Neuronal stem cell (in vitro differentiated cells): ENCODE data around the gene DACT1.

Experiments used
- DNase-seq: peaks from one replicate; pipeline ENCODE4 v3.0.0-alpha.2; 2013; ENCODE audit warnings: low spot score
- H2AFZ ChIP-seq: one replicate; pipeline ENCODE4 v1.6.1; 2013; ENCODE audit warnings: mild to moderate bottlenecking, low read length, inconsistent platforms
- H2AK5ac ChIP-seq: 2 replicates; pipeline ENCODE4 v1.6.1; 2013; ENCODE audit warnings: low read depth, mild to moderate bottlenecking, inconsistent platforms, low read length, moderate library complexity, mixed read lengths
- H2BK120ac ChIP-seq: 2 replicates; pipeline ENCODE4 v1.6.1; 2013; ENCODE audit warnings: low read depth, mild to moderate bottlenecking, inconsistent platforms, low read length, moderate library complexity, mixed read lengths
- H2BK12ac ChIP-seq: one replicate; pipeline ENCODE4 v1.6.1; 2013; ENCODE audit warnings: low read length, inconsistent platforms
- H2BK15ac ChIP-seq: 2 replicates; pipeline ENCODE4 v1.6.1; 2013; ENCODE audit warnings: mild to moderate bottlenecking, low read length, inconsistent platforms, mixed read lengths
- H2BK5ac ChIP-seq: one replicate; pipeline ENCODE4 v1.6.1; 2013; ENCODE audit warnings: inconsistent platforms, mild to moderate bottlenecking, low read length, moderate library complexity
- H3K14ac ChIP-seq: one replicate; pipeline ENCODE4 v1.6.1; 2013; ENCODE audit warnings: low read length, inconsistent platforms
- H3K18ac ChIP-seq: 2 replicates; pipeline ENCODE4 v1.6.1; 2013; ENCODE audit warnings: low read length, inconsistent platforms
- H3K23ac ChIP-seq: 2 replicates; pipeline ENCODE4 v1.6.1; 2013; ENCODE audit warnings: low read depth, mild to moderate bottlenecking, mixed read lengths, low read length, inconsistent platforms; ENCODE audit not compliant: poor library complexity
- H3K27ac ChIP-seq: replicated peaks from 3 replicates; pipeline ENCODE4 v1.5.1; 2013; ENCODE audit warnings: low read length, inconsistent platforms
- H3K27me3 ChIP-seq, 3 experiments: 2 replicates each; pipeline ENCODE4 v1.6.1; 2013; ENCODE audit warnings: low read length in 3 of 3, mild to moderate bottlenecking in 2 of 3, inconsistent platforms in 1 of 3, low read depth in 1 of 3, mixed read lengths in 1 of 3, moderate library complexity in 1 of 3; ENCODE audit not compliant: control insufficient read depth in 3 of 3, insufficient read depth in 3 of 3
- H3K36me3 ChIP-seq, 2 donors: replicated peaks in 1 of 2; 2 replicates each; pipeline ENCODE4 v1.6.1; 2013; ENCODE audit warnings: low read length in 2 of 2; ENCODE audit not compliant: control insufficient read depth in 2 of 2, insufficient read depth in 2 of 2
- H3K4ac ChIP-seq: 2 replicates; pipeline ENCODE4 v1.6.1; 2013; ENCODE audit warnings: inconsistent platforms, mild to moderate bottlenecking, low read length, moderate library complexity
- H3K4me1 ChIP-seq, 2 donors: 1 replicate in 1 of 2; 2 replicates in 1 of 2; pipeline ENCODE4 v1.6.1; 2013; ENCODE audit warnings: low read length in 2 of 2, low read depth in 1 of 2; ENCODE audit not compliant: control insufficient read depth in 2 of 2, insufficient read depth in 1 of 2
- H3K4me2 ChIP-seq: one replicate; pipeline ENCODE4 v1.6.1; 2013; ENCODE audit warnings: mild to moderate bottlenecking, low read length, inconsistent platforms; ENCODE audit not compliant: insufficient read depth, poor library complexity, severe bottlenecking
- H3K4me3 ChIP-seq, 2 donors: 2 replicates each; pipeline ENCODE4 v1.5.1; 2013; ENCODE audit warnings: low read length in 2 of 2, mild to moderate bottlenecking in 2 of 2, inconsistent platforms in 1 of 2, moderate library complexity in 1 of 2
- H3K79me1 ChIP-seq: one replicate; pipeline ENCODE4 v1.6.1; 2013; ENCODE audit warnings: low read depth, mild to moderate bottlenecking, inconsistent platforms, low read length, moderate library complexity
- H3K9ac ChIP-seq: one replicate; pipeline ENCODE4 v1.6.1; 2013; ENCODE audit warnings: mild to moderate bottlenecking, low read depth, low read length, inconsistent platforms; ENCODE audit not compliant: poor library complexity
- H3K9me3 ChIP-seq, 2 donors: replicated peaks in 1 of 2; 2 replicates each; pipeline versions ENCODE3 to v1.6.1; 2013; ENCODE audit warnings: low read length in 2 of 2, mild to moderate bottlenecking in 2 of 2, inconsistent platforms in 1 of 2, low read depth in 1 of 2, mixed read lengths in 1 of 2, moderate library complexity in 1 of 2; ENCODE audit not compliant: control insufficient read depth in 2 of 2, insufficient read depth in 1 of 2
- H4K8ac ChIP-seq: one replicate; pipeline ENCODE4 v1.6.1; 2013; ENCODE audit warnings: low read depth, mild to moderate bottlenecking, inconsistent platforms, low read length, moderate library complexity
- H4K91ac ChIP-seq: one replicate; pipeline ENCODE4 v1.6.1; 2013; ENCODE audit warnings: low read length, low read depth, mild to moderate bottlenecking, inconsistent platforms; ENCODE audit not compliant: poor library complexity
- WGBS, 2 donors: extraction: QIAGEN DNeasy Blood & Tissue Kit; methylation state at CpG; one replicate each; pipeline ENCODE4 v1.1.7; 2013; ENCODE audit warnings: missing lambda C conversion rate in 2 of 2, mixed read lengths in 1 of 2; ENCODE audit not compliant: insufficient read length in 2 of 2, insufficient replicate concordance in 1 of 2; ENCODE audit errors: extremely low coverage in 2 of 2; 5-methylcytosine and 5-hydroxymethylcytosine counted together

The DACT1 gene

GRCh38 chr14:58645641-58646040 lies 7.9 kb downstream of the DACT1 start:
- H2BK120ac ChIP-seq = no peak overlapping the region
- H3K27ac ChIP-seq = no peak overlapping the region
- H3K4me2 ChIP-seq = no peak overlapping the region

DNA sequence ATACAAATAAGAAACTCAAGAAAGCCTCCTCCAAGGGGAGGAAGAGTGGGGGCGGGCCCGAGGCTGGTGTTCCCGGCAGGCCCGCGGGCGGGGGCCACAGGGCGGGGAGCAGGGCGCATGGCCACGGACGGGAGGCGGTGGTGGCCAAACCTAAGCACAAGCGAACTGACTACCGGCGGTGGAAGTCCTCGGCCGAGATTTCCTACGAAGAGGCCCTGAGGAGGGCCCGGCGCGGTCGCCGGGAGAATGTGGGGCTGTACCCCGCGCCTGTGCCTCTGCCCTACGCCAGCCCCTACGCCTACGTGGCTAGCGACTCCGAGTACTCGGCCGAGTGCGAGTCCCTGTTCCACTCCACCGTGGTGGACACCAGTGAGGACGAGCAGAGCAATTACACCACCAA lies 8.7 kb downstream of the DACT1 start:
- Histone ChIP-seq H3K4me1 (no peaks in the 10 kb centered on the region), H2BK15ac (no peak overlapping the region), H2AFZ (no peak overlapping the region), H3K18ac (no peak overlapping the region), H3K36me3 (no peaks in the 10 kb centered on the region), H2BK5ac (no peak overlapping the region), H3K9me3 (no peaks in the 10 kb centered on the region), H2BK12ac (no peak overlapping the region), H3K14ac (no peak overlapping the region), H4K91ac (no peak overlapping the region), H3K23ac (no peak overlapping the region), H3K27ac (no peak overlapping the region), H2BK120ac (no peak overlapping the region), H3K4me2 (no peak overlapping the region), H2AK5ac (peak overlapping the region; percentile 50), H3K4ac (no peak overlapping the region), H3K79me1 (no peaks in the 10 kb centered on the region), H3K9ac (no peak overlapping the region), H4K8ac (no peak overlapping the region), H3K27me3 (no peaks in the 10 kb centered on the region), H3K4me3 (no peak overlapping the region)
- WGBS, 2 donors = no CpG with 5 or more reads among the region's 34 CpGs
- no peak for DNase-seq

More at GRCh38 chr14:58645641-58646040, 7.9 kb downstream of the DACT1 start:
- WGBS, 2 donors = no CpG with 5 or more reads among the region's 20 CpGs
- Histone ChIP-seq H2AK5ac (no peak overlapping the region), H4K91ac (no peak overlapping the region), H3K9ac (no peak overlapping the region), H2BK12ac (no peak overlapping the region), H3K9me3 (no peaks in the 10 kb centered on the region), H3K79me1 (no peaks in the 10 kb centered on the region), H3K14ac (no peak overlapping the region), H3K36me3 (no peaks in the 10 kb centered on the region), H2BK15ac (no peak overlapping the region), H3K27me3 (no peaks in the 10 kb centered on the region), H4K8ac (no peak overlapping the region), H3K18ac (no peak overlapping the region), H2BK5ac (no peak overlapping the region), H3K4me1 (no peaks in the 10 kb centered on the region), H3K4me3 (no peak overlapping the region), H3K23ac (no peak overlapping the region), H3K4ac (no peak overlapping the region), H2AFZ (no peak overlapping the region)
- no peak for DNase-seq

- Histone ChIP-seq H3K27me3 (no peaks in the 10 kb centered on the region), H4K8ac (no peak overlapping the region), H3K4ac (no peak overlapping the region), H3K4me2 (no peak overlapping the region), H2AK5ac (no peak overlapping the region), H3K9me3 (no peaks in the 10 kb centered on the region), H3K18ac (no peak overlapping the region), H4K91ac (no peak overlapping the region), H3K23ac (no peak overlapping the region), H3K4me1 (no peaks in the 10 kb centered on the region), H2BK120ac (no peak overlapping the region), H3K36me3 (no peaks in the 10 kb centered on the region), H2BK12ac (no peak overlapping the region), H3K79me1 (no peaks in the 10 kb centered on the region), H2AFZ (no peak overlapping the region), H3K27ac (no peak overlapping the region), H2BK5ac (no peak overlapping the region), H3K14ac (no peak overlapping the region), H3K9ac (no peak overlapping the region), H2BK15ac (no peak overlapping the region), H3K4me3 (no peak overlapping the region)
- no peak for DNase-seq
- no CpG with 5 or more reads among the region's 4 CpGs for WGBS, 2 donors
Measured at GRCh38 chr14:58647777-58648176, 10.0 kb downstream of the DACT1 start.

DNA sequence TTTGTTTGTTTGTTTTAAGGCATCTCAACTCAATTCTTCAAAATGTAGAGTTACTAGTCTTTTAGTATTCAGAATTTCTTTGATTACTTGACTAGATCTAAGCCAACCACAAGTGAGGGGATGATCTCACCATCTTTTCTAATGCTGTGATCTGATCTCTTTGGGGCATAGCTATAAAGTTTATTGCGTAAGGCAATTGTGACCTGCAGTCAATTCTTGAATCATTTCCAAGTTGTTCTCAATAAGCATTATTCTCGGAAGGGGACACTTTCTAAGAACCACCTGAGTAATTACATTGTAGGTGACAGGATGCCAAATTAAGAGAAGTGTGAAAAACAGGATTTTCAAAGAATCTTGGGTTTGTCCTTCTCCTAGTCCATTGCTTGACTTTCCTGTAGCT lies 13.1 kb downstream of the DACT1 start:
- Histone ChIP-seq H3K36me3 (no peaks in the 10 kb centered on the region), H4K91ac (no peak overlapping the region), H3K9me3 (no peaks in the 10 kb centered on the region), H2BK12ac (no peak overlapping the region), H4K8ac (no peak overlapping the region), H3K4me1 (no peaks in the 10 kb centered on the region), H2BK5ac (no peak overlapping the region), H2BK15ac (no peak overlapping the region), H3K4ac (no peak overlapping the region), H3K23ac (no peak overlapping the region), H2AFZ (no peak overlapping the region), H2AK5ac (no peak overlapping the region), H3K4me3 (no peak overlapping the region), H3K27ac (no peak overlapping the region), H3K14ac (no peak overlapping the region), H3K27me3 (no peaks in the 10 kb centered on the region), H3K4me2 (no peak overlapping the region), H3K18ac (no peak overlapping the region), H2BK120ac (no peak overlapping the region), H3K79me1 (no peaks in the 10 kb centered on the region), H3K9ac (no peak overlapping the region)
- no peak for DNase-seq
- no CpG with 5 or more reads among the region's 2 CpGs for WGBS, 2 donors
